GM12878 (cell line): ENCODE measurements around the gene BAK1. TPM values are rescaled to one million over a fixed set of nuclear protein-coding genes. Genes with fewer than 3 reads are reported as not detected.

Experiments
- ATAC-seq: fragments of 200-7000 bp; cut with Tn5 transposase; 3 replicates; pipeline ENCODE4 v1.9.1; 2020; ENCODE audit warnings: mild to moderate bottlenecking, moderate library complexity
- BruUV-seq: library from RNA; stranded (reverse); fragments of 400-500 nt; replicated peaks from 2 replicates; lab custom pipeline; 2021; lab: Mats Ljungman, UMichigan
- CTCF ChIA-PET: fragments of 300-600 bp; sonication (Branson Sonifier 250); formaldehyde crosslinking; extraction: SDS; loops from one replicate; lab custom pipeline; 2021; ENCODE audit warnings: inconsistent platforms; lab: Yijun Ruan, JAX
- POLR2A ChIA-PET: fragments of 350-600 bp; formaldehyde crosslinking; extraction: SDS; loops from one replicate; lab custom pipeline; 2021; ENCODE audit warnings: inconsistent platforms; lab: Charles Lee
- RAD21 ChIA-PET: fragments of 300-600 bp; sonication (Branson Sonifier 250); formaldehyde crosslinking; loops from one replicate; lab custom pipeline; 2023; ENCODE audit warnings: antibody characterized with exemption; ENCODE audit not compliant: unreplicated experiment; lab: Charles Lee
- SMC1A ChIA-PET: fragments of 300-600 bp; sonication (Branson Sonifier 250); formaldehyde crosslinking; loops from one replicate; lab custom pipeline; 2023; ENCODE audit not compliant: unreplicated experiment, uncharacterized antibody; lab: Charles Lee
- DNase-seq: peaks from one replicate; pipeline ENCODE4 v3.0.0-alpha.2; 2011; ENCODE audit warnings: low read depth, low spot score
- FAIRE-seq: peaks from 3 replicates; lab custom pipeline; 2011; peaks lifted over from hg19 to GRCh38; lab: Jason Lieb, UNC
- H2AFZ ChIP-seq: 2 replicates; pipeline ENCODE4 v1.6.0; 2011; ENCODE audit warnings: low read depth, low read length, control low read depth; ENCODE audit not compliant: control insufficient read depth
- H3K27ac ChIP-seq: 2 replicates; pipeline ENCODE4 v1.5.1; 2011; ENCODE audit warnings: control low read depth; ENCODE audit not compliant: control insufficient read depth, insufficient read depth
- H3K27me3 ChIP-seq, 2 experiments: replicated peaks in 1 of 2; 2 replicates each; pipeline versions ENCODE4 v1.6.0 to v1.6.1; 2011; ENCODE audit warnings: low read length in 1 of 2; ENCODE audit not compliant: control insufficient read depth in 2 of 2, insufficient read depth in 2 of 2
- H3K36me3 ChIP-seq, 2 experiments: 2 replicates each; pipeline ENCODE4 v1.5.1; 2011; ENCODE audit warnings: low read length in 1 of 2; ENCODE audit not compliant: control insufficient read depth in 2 of 2, insufficient read depth in 2 of 2
- H3K4me1 ChIP-seq: 2 replicates; pipeline ENCODE4 v1.6.1; 2011; ENCODE audit warnings: mild to moderate bottlenecking, low read length, moderate library complexity, mixed read lengths; ENCODE audit not compliant: control insufficient read depth, insufficient read depth
- H3K4me2 ChIP-seq: 2 replicates; pipeline ENCODE4 v1.6.0; 2011; ENCODE audit warnings: control low read depth; ENCODE audit not compliant: control insufficient read depth, insufficient read depth
- H3K4me3 ChIP-seq: fragments of 200-600 bp; sonication (generic); 2 replicates; pipeline ENCODE4 v1.5.1; 2016
- H3K79me2 ChIP-seq: 2 replicates; pipeline ENCODE4 v1.6.0; 2011; ENCODE audit warnings: low read length; ENCODE audit not compliant: control insufficient read depth, insufficient read depth
- H3K9ac ChIP-seq: 2 replicates; pipeline ENCODE4 v1.8.0; 2011; ENCODE audit warnings: low read length, control low read depth, mixed read lengths; ENCODE audit not compliant: control insufficient read depth, insufficient read depth
- H3K9me3 ChIP-seq: replicated peaks from 3 replicates; pipeline ENCODE4 v1.5.1; 2011; ENCODE audit warnings: mild to moderate bottlenecking, low read length; ENCODE audit not compliant: control insufficient read depth, insufficient read depth
- H4K20me1 ChIP-seq: 2 replicates; pipeline ENCODE4 v1.6.0; 2011; ENCODE audit not compliant: control insufficient read depth, insufficient read depth
- CBX5 ChIP-seq: sonication (generic); IDR thresholded peaks from 2 replicates; pipeline ENCODE4 v1.6.1; 2016; ENCODE audit warnings: low read depth, moderate library complexity, mild to moderate bottlenecking, inconsistent platforms
- DPF2 ChIP-seq: fragments of 450-650 bp; IDR thresholded peaks from 2 replicates; pipeline ENCODE4 v1.6.1; 2017; ENCODE audit warnings: mild to moderate bottlenecking
- MEF2B ChIP-seq: fragments of 450-650 bp; IDR thresholded peaks from 2 replicates; pipeline ENCODE4 v1.6.1; 2018; ENCODE audit warnings: mild to moderate bottlenecking, moderate library complexity; ENCODE audit not compliant: partially characterized antibody, poor library complexity, severe bottlenecking
- PKNOX1 ChIP-seq: fragments of 450-650 bp; IDR thresholded peaks from 2 replicates; pipeline ENCODE4 v1.6.1; 2016; ENCODE audit warnings: mild to moderate bottlenecking
- RAD51 ChIP-seq: fragments of 450-650 bp; IDR thresholded peaks from 2 replicates; pipeline ENCODE4 v1.6.1; 2016; ENCODE audit warnings: moderate library complexity, mild to moderate bottlenecking, inconsistent platforms
- RBBP5 ChIP-seq: fragments of 200-600 bp; sonication (generic); conservative IDR thresholded peaks from 2 replicates; pipeline ENCODE4 v1.6.1; 2016
- RFX5 ChIP-seq: IDR thresholded peaks from 2 replicates; pipeline ENCODE4 v1.6.1; 2011; ENCODE audit warnings: low read depth, low read length, improper control_type of control experiment
- SIX5 ChIP-seq: IDR thresholded peaks from 2 replicates; pipeline ENCODE4 v1.6.1; 2011; ENCODE audit warnings: mild to moderate bottlenecking, low read depth, low read length, moderate library complexity; ENCODE audit not compliant: severe bottlenecking
- SMAD1 ChIP-seq: fragments of 450-650 bp; IDR thresholded peaks from 2 replicates; pipeline ENCODE4 v1.6.1; 2018; ENCODE audit warnings: mild to moderate bottlenecking, low read depth; ENCODE audit not compliant: partially characterized antibody
- SRF ChIP-seq, 2 experiments: IDR thresholded peaks; 2 replicates each; pipeline ENCODE4 v1.6.1; 2011; ENCODE audit warnings: low read depth in 2 of 2, low read length in 2 of 2, mild to moderate bottlenecking in 1 of 2, moderate library complexity in 1 of 2
- STAT1 ChIP-seq: fragments of 450-650 bp; conservative IDR thresholded peaks from 2 replicates; pipeline ENCODE4 v1.6.1; 2014; ENCODE audit warnings: antibody characterized with exemption, mild to moderate bottlenecking
- ZBTB40 ChIP-seq: fragments of 450-650 bp; IDR thresholded peaks from 2 replicates; pipeline ENCODE4 v1.6.1; 2016; ENCODE audit warnings: mild to moderate bottlenecking, moderate library complexity, borderline replicate concordance
- ZNF687 ChIP-seq: fragments of 450-650 bp; IDR thresholded peaks from 2 replicates; pipeline ENCODE4 v1.6.1; 2017; ENCODE audit warnings: mild to moderate bottlenecking, moderate library complexity
- ZSCAN29 ChIP-seq: fragments of 450-650 bp; IDR thresholded peaks from 2 replicates; pipeline ENCODE4 v1.6.1; 2017; ENCODE audit warnings: mild to moderate bottlenecking, moderate library complexity
- WGBS: methylation state at CpG from one replicate; pipeline ENCODE4 v1.1.6; 2016; ENCODE audit warnings: low lambda C conversion rate; ENCODE audit not compliant: insufficient replicate concordance, insufficient coverage; ENCODE audit errors: missing lambda C conversion rate; 5-methylcytosine and 5-hydroxymethylcytosine counted together
- in situ Hi-C: fragments of 300-500 bp; cut with MboI; formaldehyde crosslinking; loops from 9 replicates; pipeline ENCODE4 v1.14.3; 2018; ENCODE audit warnings: mixed read lengths
- intact Hi-C: fragments of 100-400 bp; cut with micrococcal nuclease; formaldehyde crosslinking; loops from one replicate; pipeline ENCODE4 v1.14.2; 2022; ENCODE audit not compliant: unreplicated experiment
- polyA plus RNA-seq, 11 experiments: library from polyadenylated mRNA; depleted of rRNA in 4 of 11; unstranded in 6 of 11; stranded (reverse) in 5 of 11; fragments of >200 nt; fragmentation: Nextera tagmentation in 4 of 11; fragmentation: Illumina TruSeq in 1 of 11; extraction: Ambion mirVana in 4 of 11; extraction: Trizol in 1 of 11; gene quantifications; 1 replicate in 1 of 11; 2 replicates in 10 of 11; pipeline versions ENCODE4 v1.2.1 to v1.2.3, GENCODE V29; 2011 to 2016; ENCODE audit warnings: inconsistent platforms in 2 of 11, missing spikeins in 2 of 11, low read depth in 1 of 11
- total RNA-seq, 4 experiments: library from RNA; depleted of rRNA in 3 of 4; stranded (reverse); fragments of >200 nt in 3 of 4; fragmentation: Illumina TruSeq in 1 of 4; extraction: Trizol in 1 of 4; gene quantifications; 2 replicates each; pipeline versions ENCODE4 v1.2.1 to v1.2.3, GENCODE V29; 2013 to 2021

BAK1 gene
- total and polyA plus RNA-seq, 10 of the 15 experiments (the other 5 are each of a cell fraction or from before 2014, with no cell fraction given), result 6.3 to 65.8 (median 29.6) TPM

GRCh38 chr6:33577718-33578117, 2.4 kb downstream of the BAK1 start:
- no peak for DNase-seq
- H2AFZ ChIP-seq, result no peak overlapping the region
- in situ Hi-C loops (no loop called here), intact Hi-C loops (loop anchor here (10.0 kb wide), 1 partner anchor 373 kb away; the partner anchor contains the start of genes HSD17B8, RING1, RXRB and SLC39A7)
- SMC1A ChIA-PET, result no interaction called here
- TF ChIP-seq SRF (IDR thresholded peaks at IDR 0.05; ENCODE audit: low read depth in 2 of 2, low read length in 2 of 2), result no peak
- no peak for TF ChIP-seq ZNF687
- no peak for TF ChIP-seq PKNOX1
- no peak for TF ChIP-seq ZBTB40
- TF ChIP-seq RFX5, result no peak
- no peak for TF ChIP-seq RAD51
- TF ChIP-seq STAT1, result no peak
- TF ChIP-seq CBX5, result no peak
- TF ChIP-seq SMAD1, result no peak
- TF ChIP-seq ZSCAN29, result no peak
- no peak for TF ChIP-seq SIX5
- no peak for TF ChIP-seq RBBP5
- TF ChIP-seq MEF2B, result no peak
- TF ChIP-seq DPF2, result no peak
- peak; percentile 3; the same call in 1 of the 3 replicates for ATAC-seq
- no peak for FAIRE-seq
- peaks cover 22 to 24% of the 10 kb centered on the region in 2 experiments for H3K36me3 ChIP-seq
- H3K4me2 ChIP-seq, result peak overlapping the region; percentile 93
- peak overlapping the region; percentile 93 for H3K4me3 ChIP-seq
- peak overlapping the region; percentile 95 for H3K27ac ChIP-seq
- peaks cover 12% of the 10 kb centered on the region for H3K4me1 ChIP-seq
- POLR2A ChIA-PET, result interaction anchor here (0.5 kb wide), 1 partner anchor 73 kb away, joined by 4 read pairs; no protein-coding TSS in a partner anchor
- 51% methylated on average over 6 of the region's 6 CpGs for WGBS
- RAD21 ChIA-PET, result no interaction called here
- H3K27me3 ChIP-seq, result no peaks in the 10 kb centered on the region
- H3K9me3 ChIP-seq, result no peaks in the 10 kb centered on the region; the same call in 2 of the 3 replicates
- peak overlapping the region; percentile 98 for H3K9ac ChIP-seq
- no TSS peak for BruUV-seq
- peaks cover 35% of the 10 kb centered on the region for H3K79me2 ChIP-seq
- CTCF ChIA-PET, result interaction anchor here (1.1 kb wide), 2 partner anchors 26 to 137 kb away, joined by 3 to 6 read pairs; no protein-coding TSS in a partner anchor
- no peaks in the 10 kb centered on the region; the same call in 1 of the 2 replicates for H4K20me1 ChIP-seq
